CD14-positive monocyte (primary cell): Measurements from ENCODE around the gene SMIM24. TPM values are rescaled to one million over a fixed set of nuclear protein-coding genes. Genes with fewer than 3 reads are reported as not detected.

Experiments used
- DNase-seq, 3 donors: peaks; one replicate each; pipeline ENCODE4 v3.0.0-alpha.2; 2011 to 2022
- H2AFZ ChIP-seq: 2 replicates; pipeline ENCODE4 v1.6.0; 2012; ENCODE audit warnings: mild to moderate bottlenecking, low read depth, low read length, inconsistent platforms; ENCODE audit not compliant: insufficient read depth, poor library complexity, severe bottlenecking
- H3K27ac ChIP-seq, 2 donors: 1 replicate in 1 of 2; 2 replicates in 1 of 2; pipeline ENCODE4 v1.5.1; 2012 to 2013; ENCODE audit warnings: low read length in 2 of 2, control low read depth in 1 of 2, inconsistent platforms in 1 of 2, low read depth in 1 of 2, mild to moderate bottlenecking in 1 of 2
- H3K27me3 ChIP-seq, 2 donors: one replicate each; pipeline versions ENCODE4 v1.6.0 to v1.6.1; 2011 to 2013; ENCODE audit warnings: low read length in 2 of 2; ENCODE audit not compliant: control insufficient read depth in 2 of 2, insufficient read depth in 2 of 2
- H3K36me3 ChIP-seq, 2 donors: replicated peaks in 1 of 2; 1 replicate in 1 of 2; 2 replicates in 1 of 2; pipeline versions ENCODE4 v1.5.1 to v1.6.1; 2012 to 2013; ENCODE audit warnings: low read length in 2 of 2, control low read depth in 1 of 2, inconsistent platforms in 1 of 2, mild to moderate bottlenecking in 1 of 2; ENCODE audit not compliant: insufficient read depth in 2 of 2, control insufficient read depth in 1 of 2
- H3K4me1 ChIP-seq, 2 donors: 1 replicate in 1 of 2; 2 replicates in 1 of 2; pipeline versions ENCODE4 v1.5.1 to v1.6.1; 2012 to 2013; ENCODE audit warnings: low read length in 2 of 2, control low read depth in 1 of 2, inconsistent platforms in 1 of 2, mild to moderate bottlenecking in 1 of 2, moderate library complexity in 1 of 2; ENCODE audit not compliant: insufficient read depth in 2 of 2, control insufficient read depth in 1 of 2
- H3K4me2 ChIP-seq: replicated peaks from 2 replicates; pipeline ENCODE3; 2012; ENCODE audit warnings: low read length, moderate library complexity, mild to moderate bottlenecking; ENCODE audit not compliant: poor library complexity, severe bottlenecking; ENCODE audit errors: extremely low read depth
- H3K4me3 ChIP-seq, 3 experiments: fragments of 200-600 bp in 1 of 3; sonication (generic) in 1 of 3; replicated peaks in 1 of 3; 1 replicate in 2 of 3; 2 replicates in 1 of 3; pipeline ENCODE4 v1.5.1; 2011 to 2013; ENCODE audit warnings: low read length in 3 of 3, mild to moderate bottlenecking in 3 of 3, control low read depth in 2 of 3, low read depth in 2 of 3, inconsistent platforms in 1 of 3, moderate library complexity in 1 of 3
- H3K79me2 ChIP-seq: 2 replicates; pipeline ENCODE4 v1.6.0; 2012; ENCODE audit warnings: mild to moderate bottlenecking, control low read depth, inconsistent platforms, low read length, moderate library complexity; ENCODE audit not compliant: insufficient read depth
- H3K9ac ChIP-seq: 2 replicates; pipeline ENCODE4 v1.6.0; 2017; ENCODE audit warnings: low read length, mild to moderate bottlenecking; ENCODE audit not compliant: insufficient read depth, poor library complexity, severe bottlenecking
- H3K9me3 ChIP-seq, 2 donors: replicated peaks in 1 of 2; 1 replicate in 1 of 2; 2 replicates in 1 of 2; pipeline versions ENCODE4 v1.5.1 to v1.6.1; 2012 to 2013; ENCODE audit warnings: low read length in 2 of 2, control low read depth in 1 of 2; ENCODE audit not compliant: control insufficient read depth in 1 of 2, insufficient read depth in 1 of 2
- H4K20me1 ChIP-seq: 2 replicates; pipeline ENCODE4 v1.6.0; 2012; ENCODE audit warnings: mild to moderate bottlenecking, low read length, control low read depth, moderate library complexity; ENCODE audit not compliant: insufficient read depth
- H3K27ac Mint-ChIP-seq, 7 donors: one replicate each; pipeline ENCODE4 v1.8.0; 2020; ENCODE audit warnings: mild to moderate bottlenecking in 7 of 7, mixed read lengths in 7 of 7, moderate library complexity in 6 of 7, inconsistent platforms in 2 of 7
- H3K27me3 Mint-ChIP-seq, 3 donors: one replicate each; pipeline ENCODE4 v1.8.0; 2021 to 2022; ENCODE audit warnings: low read depth in 3 of 3, mild to moderate bottlenecking in 3 of 3, mixed read lengths in 3 of 3, moderate library complexity in 3 of 3, inconsistent platforms in 1 of 3
- H3K36me3 Mint-ChIP-seq, 2 donors: one replicate each; pipeline ENCODE4 v1.8.0; 2020; ENCODE audit warnings: mixed read lengths in 2 of 2, inconsistent platforms in 1 of 2, mild to moderate bottlenecking in 1 of 2
- H3K4me1 Mint-ChIP-seq: one replicate; pipeline ENCODE4 v1.8.0; 2020; ENCODE audit warnings: mild to moderate bottlenecking, mixed read lengths
- H3K4me3 Mint-ChIP-seq, 2 donors: one replicate each; pipeline ENCODE4 v1.8.0; 2020; ENCODE audit warnings: mild to moderate bottlenecking in 2 of 2, mixed read lengths in 2 of 2, moderate library complexity in 1 of 2
- H3K9me3 Mint-ChIP-seq, 7 donors: one replicate each; pipeline ENCODE4 v1.8.0; 2020 to 2022; ENCODE audit warnings: mixed read lengths in 7 of 7, mild to moderate bottlenecking in 6 of 7, moderate library complexity in 6 of 7, inconsistent platforms in 2 of 7
- CTCF ChIP-seq: fragments of 200-600 bp; IDR thresholded peaks from one replicate; pipeline ENCODE4 v1.8.0; 2022; ENCODE audit warnings: antibody characterized with exemption, mild to moderate bottlenecking
- WGBS: methylation state at CpG from one replicate; pipeline ENCODE4 v1.1.5; 2013; ENCODE audit warnings: missing lambda C conversion rate; ENCODE audit not compliant: insufficient coverage; 5-methylcytosine and 5-hydroxymethylcytosine counted together
- intact Hi-C, 2 donors: fragments of 100-400 bp; cut with micrococcal nuclease; formaldehyde crosslinking; loops; one replicate each; pipeline versions ENCODE4 v1.15.0 to v1.15.1; 2023
- polyA plus RNA-seq, 3 donors: library from polyadenylated mRNA; depleted of rRNA in 1 of 3; unstranded in 2 of 3; stranded (reverse) in 1 of 3; fragments of 300-500 nt in 2 of 3; fragments of >200 nt in 1 of 3; fragmentation: Illumina TruSeq in 2 of 3; gene quantifications; 1 replicate in 2 of 3; 2 replicates in 1 of 3; pipeline ENCODE4 v1.2.3, GENCODE V29; 2012 to 2021

Gene SMIM24
- polyA plus RNA-seq, 3 donors = 0.30 TPM; not detected in 2

GRCh38 chr19:3476830-3477229 lies 3.5 kb downstream of the SMIM24 start:
- Histone ChIP-seq H3K9ac (no peak overlapping the region), H2AFZ (no peak overlapping the region), H3K27me3 (no peaks in the 10 kb centered on the region), H3K79me2 (no peaks in the 10 kb centered on the region), H4K20me1 (no peaks in the 10 kb centered on the region), H3K4me1 (peaks cover 9 to 18% of the 10 kb centered on the region in 2 donors), H3K9me3 (no peaks in the 10 kb centered on the region), H3K4me3 (no peak overlapping the region), H3K4me2 (no peak overlapping the region), H3K27ac (no peak overlapping the region), H3K36me3 (no peaks in the 10 kb centered on the region)
- no peak overlapping the region for H3K4me3 Mint-ChIP-seq
- H3K36me3 Mint-ChIP-seq = no peaks in the 10 kb centered on the region
- no peak for TF ChIP-seq CTCF
- no peak for DNase-seq
- intact Hi-C loops = no loop called here
- H3K27ac Mint-ChIP-seq = peak overlapping the region in 1 of 7 donors; percentile 3
- 100% methylated on average over 2 of the region's 2 CpGs for WGBS
- peaks cover 0 to 6% (median 0%) of the 10 kb centered on the region in 7 donors for H3K9me3 Mint-ChIP-seq
- peaks cover 0 to 12% (median 12%) of the 10 kb centered on the region in 3 donors for H3K27me3 Mint-ChIP-seq
- peaks cover 17% of the 10 kb centered on the region for H3K4me1 Mint-ChIP-seq

- no peak overlapping the region for H3K27ac Mint-ChIP-seq
These were observed 4.9 kb downstream of the SMIM24 start for GRCh38 chr19:3475449-3475848.

More at GRCh38 chr19:3475449-3475848, 4.9 kb downstream of the SMIM24 start:
- Histone ChIP-seq H3K9me3 (no peaks in the 10 kb centered on the region), H4K20me1 (no peaks in the 10 kb centered on the region), H3K36me3 (no peaks in the 10 kb centered on the region), H3K4me1 (peaks cover 9 to 18% of the 10 kb centered on the region in 2 donors), H3K4me2 (no peak overlapping the region), H3K9ac (no peak overlapping the region), H3K27ac (no peak overlapping the region), H2AFZ (no peak overlapping the region), H3K27me3 (no peaks in the 10 kb centered on the region), H3K4me3 (no peak overlapping the region), H3K79me2 (no peaks in the 10 kb centered on the region)
- H3K4me1 Mint-ChIP-seq = peaks cover 17% of the 10 kb centered on the region
- TF ChIP-seq CTCF = no peak
- H3K36me3 Mint-ChIP-seq = no peaks in the 10 kb centered on the region
- peaks cover 0 to 14% (median 12%) of the 10 kb centered on the region in 3 donors for H3K27me3 Mint-ChIP-seq
- peaks cover 0 to 6% (median 0%) of the 10 kb centered on the region in 7 donors for H3K9me3 Mint-ChIP-seq
- intact Hi-C loops = no loop called here
- H3K4me3 Mint-ChIP-seq = no peak overlapping the region
- WGBS = 96% methylated on average over 4 of the region's 4 CpGs
- no peak for DNase-seq
